WTC11 (cell line): ENCODE results near the gene PPM1G. TPM values are rescaled to one million over a fixed set of nuclear protein-coding genes. Genes with fewer than 3 reads are reported as not detected.
A peak's percentile ranks its signal among the peaks of the same experiment; 100 is the strongest.

Experiments used
- ATAC-seq: fragments of 200-7000 bp; cut with Tn5 transposase; 2 replicates; pipeline ENCODE4 v1.10.0; 2021; ENCODE audit warnings: mild to moderate bottlenecking, moderate library complexity
- CTCF ChIA-PET: fragments of 300-600 bp; sonication (Branson Sonifier 250); formaldehyde crosslinking; loops from one replicate; lab custom pipeline; 2021; ENCODE audit warnings: antibody characterized with exemption; lab: Charles Lee
- POLR2A ChIA-PET: fragments of 350-600 bp; sonication (Branson Sonifier 250); formaldehyde crosslinking; loops from one replicate; lab custom pipeline; 2021; ENCODE audit warnings: antibody characterized with exemption; lab: Charles Lee
- DNase-seq: peaks from one replicate; pipeline ENCODE4 v3.0.0; 2021; ENCODE audit warnings: low spot score
- H3K27ac Mint-ChIP-seq: 2 replicates; pipeline ENCODE4 v1.8.0; 2021; ENCODE audit warnings: mixed read lengths
- H3K27me3 Mint-ChIP-seq: 2 replicates; pipeline ENCODE4 v1.8.0; 2021; ENCODE audit warnings: low read depth, mild to moderate bottlenecking, moderate library complexity, mixed read lengths
- H3K36me3 Mint-ChIP-seq: 2 replicates; pipeline ENCODE4 v1.8.0; 2021; ENCODE audit warnings: mixed read lengths
- H3K4me1 Mint-ChIP-seq: 2 replicates; pipeline ENCODE4 v1.8.0; 2022; ENCODE audit warnings: mixed read lengths
- H3K4me3 Mint-ChIP-seq: 2 replicates; pipeline ENCODE4 v1.8.0; 2021; ENCODE audit warnings: mild to moderate bottlenecking, moderate library complexity, mixed read lengths
- H3K9me3 Mint-ChIP-seq: 2 replicates; pipeline ENCODE4 v1.8.0; 2021; ENCODE audit warnings: mixed read lengths
- ARID4B ChIP-seq: sonication (generic); formaldehyde crosslinking; IDR thresholded peaks from 2 replicates; pipeline ENCODE4 v1.8.0; 2023; ENCODE audit warnings: missing genetic modification reagents, mild to moderate bottlenecking, borderline replicate concordance
- ERG ChIP-seq: fragments of 250-450 bp; sonication (Bioruptor Pico); IDR thresholded peaks from 2 replicates; pipeline ENCODE4 v1.8.0; 2021; ENCODE audit warnings: mild to moderate bottlenecking
- FOXP4 ChIP-seq: sonication (generic); formaldehyde crosslinking; IDR thresholded peaks from 2 replicates; pipeline ENCODE4 v1.8.0; 2022; ENCODE audit warnings: mild to moderate bottlenecking, missing genetic modification reagents
- MLX ChIP-seq: sonication (generic); formaldehyde crosslinking; IDR thresholded peaks from 2 replicates; pipeline ENCODE4 v1.8.1; 2023; ENCODE audit warnings: mild to moderate bottlenecking, missing genetic modification reagents, moderate library complexity
- NFATC4 ChIP-seq: fragments of 250-450 bp; sonication (Bioruptor Pico); IDR thresholded peaks from 2 replicates; pipeline ENCODE4 v1.9.0; 2021; ENCODE audit warnings: mild to moderate bottlenecking
- NFE2L1 ChIP-seq: sonication (generic); formaldehyde crosslinking; IDR thresholded peaks from 2 replicates; pipeline ENCODE4 v1.8.1; 2023; ENCODE audit warnings: missing genetic modification reagents
- NFYB ChIP-seq: sonication (generic); formaldehyde crosslinking; conservative IDR thresholded peaks from 2 replicates; pipeline ENCODE4 v1.8.0; 2022; ENCODE audit warnings: low read depth, missing genetic modification reagents
- NR3C1 ChIP-seq: sonication (generic); formaldehyde crosslinking; conservative IDR thresholded peaks from 2 replicates; pipeline ENCODE4 v1.8.1; 2023; ENCODE audit warnings: low read depth, mild to moderate bottlenecking, missing genetic modification reagents
- SMAD3 ChIP-seq: sonication (generic); formaldehyde crosslinking; IDR thresholded peaks from 2 replicates; pipeline ENCODE4 v1.8.0; 2022; ENCODE audit warnings: missing genetic modification reagents, mild to moderate bottlenecking, borderline replicate concordance
- SOX15 ChIP-seq: fragments of 250-450 bp; sonication (Bioruptor Pico); IDR thresholded peaks from 2 replicates; pipeline ENCODE4 v1.9.0; 2021; ENCODE audit warnings: mild to moderate bottlenecking
- TCF7 ChIP-seq: sonication (generic); formaldehyde crosslinking; IDR thresholded peaks from 2 replicates; pipeline ENCODE4 v1.8.0; 2022; ENCODE audit warnings: mild to moderate bottlenecking, low read depth, missing genetic modification reagents, moderate library complexity
- ZNF138 ChIP-seq: sonication (generic); formaldehyde crosslinking; conservative IDR thresholded peaks from 2 replicates; pipeline ENCODE4 v1.8.1; 2022; ENCODE audit warnings: mild to moderate bottlenecking, moderate library complexity, missing genetic modification reagents
- ZNF219 ChIP-seq: sonication (generic); formaldehyde crosslinking; IDR thresholded peaks from 2 replicates; pipeline ENCODE4 v1.8.0; 2023; ENCODE audit warnings: missing genetic modification reagents, mild to moderate bottlenecking, borderline replicate concordance
- ZNF281 ChIP-seq: sonication (generic); formaldehyde crosslinking; IDR thresholded peaks from 2 replicates; pipeline ENCODE4 v1.8.0; 2023; ENCODE audit warnings: mild to moderate bottlenecking, missing genetic modification reagents
- ZNF416 ChIP-seq: fragments of 250-450 bp; sonication (Bioruptor Pico); IDR thresholded peaks from 2 replicates; pipeline ENCODE4 v1.9.0; 2021; ENCODE audit warnings: mild to moderate bottlenecking, inconsistent platforms
- total RNA-seq: library from RNA; stranded (reverse); gene quantifications from 3 replicates; pipeline ENCODE4 v1.2.3, GENCODE V29; 2021
- TF ChIP-seq, protein P1 (sequence below): sonication (generic); formaldehyde crosslinking; IDR thresholded peaks from 2 replicates; pipeline ENCODE4 v1.8.1; 2023; ENCODE audit warnings: mild to moderate bottlenecking, missing genetic modification reagents

PPM1G gene
- total RNA-seq, 1 experiment from 2014 or later, result 193 TPM

GRCh38 chr2:27363933-27364332, 45.5 kb downstream of the PPM1G start (continued):
- TF ChIP-seq, protein P1, sequence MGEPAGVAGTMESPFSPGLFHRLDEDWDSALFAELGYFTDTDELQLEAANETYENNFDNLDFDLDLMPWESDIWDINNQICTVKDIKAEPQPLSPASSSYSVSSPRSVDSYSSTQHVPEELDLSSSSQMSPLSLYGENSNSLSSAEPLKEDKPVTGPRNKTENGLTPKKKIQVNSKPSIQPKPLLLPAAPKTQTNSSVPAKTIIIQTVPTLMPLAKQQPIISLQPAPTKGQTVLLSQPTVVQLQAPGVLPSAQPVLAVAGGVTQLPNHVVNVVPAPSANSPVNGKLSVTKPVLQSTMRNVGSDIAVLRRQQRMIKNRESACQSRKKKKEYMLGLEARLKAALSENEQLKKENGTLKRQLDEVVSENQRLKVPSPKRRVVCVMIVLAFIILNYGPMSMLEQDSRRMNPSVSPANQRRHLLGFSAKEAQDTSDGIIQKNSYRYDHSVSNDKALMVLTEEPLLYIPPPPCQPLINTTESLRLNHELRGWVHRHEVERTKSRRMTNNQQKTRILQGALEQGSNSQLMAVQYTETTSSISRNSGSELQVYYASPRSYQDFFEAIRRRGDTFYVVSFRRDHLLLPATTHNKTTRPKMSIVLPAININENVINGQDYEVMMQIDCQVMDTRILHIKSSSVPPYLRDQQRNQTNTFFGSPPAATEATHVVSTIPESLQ (CRISPR knock-in tag), result no peak
- no peak for TF ChIP-seq ZNF281
- TF ChIP-seq, all 79 proteins: peak for 0

DNA sequence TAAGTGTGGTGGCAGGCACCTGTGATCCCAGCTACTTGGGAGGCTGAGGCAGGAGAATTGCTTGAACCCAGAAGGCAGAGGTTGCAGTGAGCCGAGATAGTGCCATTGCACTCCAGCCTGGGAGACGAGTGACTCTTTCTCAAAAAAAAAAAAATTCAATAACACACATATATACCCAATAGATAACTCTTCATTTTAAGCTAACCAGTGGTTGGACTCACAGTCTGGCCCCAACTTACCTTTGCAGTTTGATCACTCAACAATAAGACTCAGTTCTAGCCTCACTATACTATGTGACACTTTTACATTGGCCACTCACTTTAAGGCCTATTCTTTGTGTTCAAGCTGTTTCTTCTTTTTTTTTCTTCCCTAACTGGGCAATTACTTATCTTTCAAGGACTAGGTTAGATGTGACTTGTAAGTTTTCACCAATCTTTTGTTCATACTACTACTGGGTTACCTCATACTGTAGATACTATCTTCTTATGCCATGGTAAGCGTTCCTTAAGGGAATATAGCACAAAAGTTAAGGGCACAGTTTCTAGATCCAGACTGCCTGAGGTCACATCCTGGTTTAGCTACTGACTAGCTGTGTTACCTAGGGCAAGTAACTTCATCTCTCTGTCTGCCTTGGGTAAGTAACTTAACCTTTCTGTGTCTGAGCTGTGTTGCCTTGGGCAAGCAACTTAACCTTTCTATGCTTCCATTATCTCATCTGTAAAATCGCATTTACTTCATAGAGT, 46.5 kb downstream of the PPM1G start:
- peaks cover 8% of the 10 kb centered on the region for H3K9me3 Mint-ChIP-seq
- no peak overlapping the region for H3K4me3 Mint-ChIP-seq
- ChIA-PET POLR2A (interaction anchor here (0.7 kb wide), 1 partner anchor 1317 kb away, joined by 3 read pairs; no protein-coding TSS in a partner anchor), CTCF (no interaction called here)
- DNase-seq (no peak), ATAC-seq (no peak)
- H3K36me3 Mint-ChIP-seq, result peaks cover 40% of the 10 kb centered on the region
- TF ChIP-seq FOXP4 (CRISPR knock-in tag) (no peak), ERG (CRISPR knock-in tag) (no peak), MLX (CRISPR knock-in tag) (no peak), SMAD3 (CRISPR knock-in tag) (no peak), ARID4B (CRISPR knock-in tag) (no peak), ZNF416 (CRISPR knock-in tag) (no peak), NFATC4 (CRISPR knock-in tag) (no peak), NR3C1 (CRISPR knock-in tag) (no peak), ZNF138 (CRISPR knock-in tag) (no peak), NFE2L1 (no peak), TCF7 (CRISPR knock-in tag) (no peak), NFYB (CRISPR knock-in tag) (no peak), ZNF219 (CRISPR knock-in tag) (no peak), SOX15 (no peak)
- H3K27ac Mint-ChIP-seq, result peak overlapping the region; percentile 40; the same call in 1 of the 2 replicates
- no peaks in the 10 kb centered on the region for H3K27me3 Mint-ChIP-seq
- H3K4me1 Mint-ChIP-seq, result peaks cover 9% of the 10 kb centered on the region
